ENCODE measurements around the gene SYNM.

DNA sequence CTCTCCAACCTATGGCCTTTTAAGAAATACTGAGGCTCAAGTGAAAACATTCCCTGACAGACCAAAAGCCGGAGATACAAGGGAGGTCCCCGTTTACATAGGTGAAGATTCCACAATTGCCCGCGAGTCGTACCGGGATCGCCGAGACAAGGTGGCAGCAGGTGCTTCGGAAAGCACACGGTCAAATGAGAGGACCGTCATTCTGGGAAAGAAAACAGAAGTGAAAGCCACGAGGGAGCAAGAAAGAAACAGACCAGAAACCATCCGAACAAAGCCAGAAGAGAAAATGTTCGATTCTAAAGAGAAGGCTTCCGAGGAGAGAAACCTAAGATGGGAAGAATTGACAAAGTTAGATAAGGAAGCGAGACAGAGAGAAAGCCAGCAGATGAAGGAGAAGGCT lies 24.8 kb downstream of the SYNM start:
- no peak for TF ChIP-seq CTCF (IDR thresholded peaks at IDR 0.05)
- TF ChIP-seq EZH2 (IDR thresholded peaks at IDR 0.05; ENCODE audit: borderline replicate concordance, insufficient read depth, low read depth, low read length, poor library complexity, severe bottlenecking) = no peak
